ENCODE measurements around the gene PSMB9.
A peak's percentile ranks its signal among the peaks of the same experiment; 100 is the strongest.

PSMB9 gene

GRCh38 chr6:32894085-32895005 is 40.4 kb downstream of the PSMB9 start:
- in situ Hi-C loops (cut with MboI; ENCODE audit: low sequenced_read_pairs, unreplicated experiment) = no loop called here
- no peak for TF ChIP-seq CTCF (IDR thresholded peaks at IDR 0.05; ENCODE audit: borderline replicate concordance, control extremely low read depth, extremely low read depth, insufficient read depth, missing control alignments)
- DNase-seq (ENCODE audit: low spot score) = peak; percentile 100

GRCh38 chr6:32895006-32895345 is 41.0 kb downstream of the PSMB9 start:
- in situ Hi-C loops (cut with MboI; ENCODE audit: low sequenced_read_pairs, unreplicated experiment) = no loop called here
- DNase-seq (ENCODE audit: low spot score) = no peak
- TF ChIP-seq CTCF (IDR thresholded peaks at IDR 0.05; ENCODE audit: borderline replicate concordance, control extremely low read depth, extremely low read depth, insufficient read depth, missing control alignments) = no peak

GRCh38 chr6:32903952-32904351 is 50.0 kb downstream of the PSMB9 start:
- in situ Hi-C loops (cut with MboI; ENCODE audit: low sequenced_read_pairs, unreplicated experiment) = no loop called here

DNA sequence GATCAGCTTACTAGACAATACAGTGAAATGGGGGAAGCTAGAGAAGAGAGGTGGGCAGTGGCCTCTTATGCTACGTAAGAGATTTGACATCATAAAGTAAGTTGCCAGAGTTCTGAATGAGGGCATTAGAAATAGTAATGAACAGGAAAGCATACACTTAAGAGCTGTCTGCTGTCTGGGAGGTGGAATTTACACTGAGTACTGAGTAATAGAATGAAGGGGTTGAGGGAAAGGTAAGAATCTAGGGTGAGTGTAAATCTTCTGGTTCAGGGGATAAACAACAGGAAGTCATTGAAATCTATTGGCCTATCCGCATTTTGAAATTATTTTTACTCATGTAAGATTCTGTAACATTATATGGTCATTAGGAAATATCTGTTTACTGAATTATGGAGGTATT is 51.1 kb downstream of the PSMB9 start:
- in situ Hi-C loops (cut with MboI; ENCODE audit: low sequenced_read_pairs, unreplicated experiment) = no loop called here
- no peak for DNase-seq (ENCODE audit: low spot score)
- no peak for TF ChIP-seq CTCF (IDR thresholded peaks at IDR 0.05; ENCODE audit: borderline replicate concordance, control extremely low read depth, extremely low read depth, insufficient read depth, missing control alignments)

More at GRCh38 chr6:32903952-32904351, 50.0 kb downstream of the PSMB9 start:
- DNase-seq (ENCODE audit: low spot score) = no peak
- TF ChIP-seq CTCF (IDR thresholded peaks at IDR 0.05; ENCODE audit: borderline replicate concordance, control extremely low read depth, extremely low read depth, insufficient read depth, missing control alignments) = no peak

- in situ Hi-C loops (cut with MboI; ENCODE audit: low sequenced_read_pairs, unreplicated experiment) = no loop called here
- no peak for DNase-seq (ENCODE audit: low spot score)
- TF ChIP-seq CTCF (IDR thresholded peaks at IDR 0.05; ENCODE audit: borderline replicate concordance, control extremely low read depth, extremely low read depth, insufficient read depth, missing control alignments) = no peak
Observed at GRCh38 chr6:32906539-32906938, 52.5 kb downstream of the PSMB9 start.

DNA sequence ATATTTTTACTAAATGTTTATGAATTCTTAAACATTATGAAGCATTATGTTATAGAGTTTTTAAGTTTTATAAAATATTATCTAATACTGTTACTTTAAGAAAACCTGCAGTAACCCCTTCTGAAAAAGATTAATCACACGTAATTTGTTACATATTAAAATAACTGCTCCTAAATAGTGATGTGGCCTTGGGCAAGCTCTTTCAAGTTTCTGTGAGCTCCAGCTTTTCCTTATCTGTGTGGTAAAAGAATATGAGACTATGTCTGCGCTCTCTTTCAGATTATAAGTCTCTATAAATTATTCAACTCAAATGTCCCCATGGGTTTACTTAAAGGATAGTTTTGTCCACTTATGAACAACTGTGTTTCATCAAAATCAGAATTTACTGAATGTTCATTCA is 54.9 kb downstream of the PSMB9 start:
- no peak for TF ChIP-seq CTCF (IDR thresholded peaks at IDR 0.05; ENCODE audit: borderline replicate concordance, control extremely low read depth, extremely low read depth, insufficient read depth, missing control alignments)
- DNase-seq (ENCODE audit: low spot score) = no peak
- in situ Hi-C loops (cut with MboI; ENCODE audit: low sequenced_read_pairs, unreplicated experiment) = no loop called here
